ENCODE results near the gene S100A4. TPM values are rescaled to one million over a fixed set of nuclear protein-coding genes. Genes with fewer than 3 reads are reported as not detected.
"Not testable (repeated sequence)": the region's sequence is repeated elsewhere in the genome, so short reads cannot be mapped to it uniquely, and the experiment has no call there.

Gene S100A4
- total and polyA plus RNA-seq, 2 experiments from 2014 or later: 14.2 to 36.0 TPM

GRCh38 chr1:153577138-153577537 is 31.5 kb upstream of the S100A4 start (continued):
- TF ChIP-seq ETS1 (IDR thresholded peaks at IDR 0.05) (no peak), CTCF (conservative IDR thresholded peaks at IDR 0.05; ENCODE audit: low read depth in 2 of 2) (no peak), JUNB (IDR thresholded peaks at IDR 0.05; ENCODE audit: unreplicated experiment) (no peak), CREB1 (CRISPR knock-in tag; IDR thresholded peaks at IDR 0.05; ENCODE audit: low read depth) (no peak), REST (IDR thresholded peaks at IDR 0.05; ENCODE audit: unreplicated experiment) (no peak), ZNF114 (CRISPR knock-in tag; IDR thresholded peaks at IDR 0.05) (no peak), NANOG (IDR thresholded peaks at IDR 0.05; ENCODE audit: borderline replicate concordance) (no peak), EZH2phosphoT487 (IDR thresholded peaks at IDR 0.05; ENCODE audit: unreplicated experiment) (no peak), EZH2 (IDR thresholded peaks at IDR 0.05; ENCODE audit: low read depth, unreplicated experiment) (no peak), STAT1 (IDR thresholded peaks at IDR 0.05; ENCODE audit: unreplicated experiment) (no peak), ZNF331 (CRISPR knock-in tag; IDR thresholded peaks at IDR 0.05; ENCODE audit: low read depth) (no peak)

DNA sequence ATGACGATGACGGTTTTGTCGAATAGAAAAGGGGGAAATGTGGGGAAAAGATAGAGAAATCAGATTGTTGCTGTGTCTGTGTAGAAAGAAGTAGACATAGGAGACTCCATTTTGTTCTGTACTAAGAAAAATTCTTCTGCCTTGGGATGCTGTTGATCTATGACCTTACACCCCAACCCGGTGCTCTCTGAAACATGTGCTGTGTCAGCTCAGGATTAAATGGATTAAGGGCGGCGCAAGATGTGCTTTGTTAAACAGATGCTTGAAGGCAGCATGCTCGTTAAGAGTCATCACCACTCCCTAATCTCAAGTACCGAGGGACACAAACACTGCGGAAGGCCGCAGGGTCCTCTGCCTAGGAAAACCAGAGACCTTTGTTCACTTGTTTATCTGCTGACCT is 29.9 kb upstream of the S100A4 start:
- not testable (repeated sequence) for H3K9me2 ChIP-seq (ENCODE audit: insufficient read depth); H3K36me3 ChIP-seq (ENCODE audit: insufficient read depth); H3K4me2 ChIP-seq; H3F3A ChIP-seq (replicated peaks; ENCODE audit: low read depth); H3K27me3 Mint-ChIP-seq (ENCODE audit: insufficient read depth, low read depth, poor library complexity); H3K4me3 Mint-ChIP-seq; ATAC-seq; H4K20me1 ChIP-seq (replicated peaks; ENCODE audit: insufficient read depth); H3K4me1 ChIP-seq (ENCODE audit: insufficient read depth); H3K36me3 Mint-ChIP-seq (ENCODE audit: low read depth); H3K27ac Mint-ChIP-seq; H3K4me3 ChIP-seq; H3K27me3 ChIP-seq (ENCODE audit: insufficient read depth); DNase-seq (ENCODE audit: low spot score); H3K27ac ChIP-seq (ENCODE audit: low read depth); H3K79me2 ChIP-seq (replicated peaks; ENCODE audit: insufficient read depth); H2AFZ ChIP-seq
- H3K4me1 Mint-ChIP-seq: peaks cover 13% of the 10 kb centered on the region
- H3K9me3 Mint-ChIP-seq: peaks cover 23% of the 10 kb centered on the region; the same call in 2 of the 3 replicates

- not testable (repeated sequence) for H3K27me3 ChIP-seq (ENCODE audit: insufficient read depth); H3K36me3 Mint-ChIP-seq (ENCODE audit: low read depth); H3K4me1 ChIP-seq (ENCODE audit: insufficient read depth); H3K36me3 ChIP-seq (ENCODE audit: insufficient read depth); H3K9me2 ChIP-seq (ENCODE audit: insufficient read depth); H3K4me3 Mint-ChIP-seq; H4K20me1 ChIP-seq (replicated peaks; ENCODE audit: insufficient read depth); H3K27ac ChIP-seq (ENCODE audit: low read depth); H3K4me2 ChIP-seq; H3F3A ChIP-seq (replicated peaks; ENCODE audit: low read depth); ATAC-seq; H3K79me2 ChIP-seq (replicated peaks; ENCODE audit: insufficient read depth); DNase-seq (ENCODE audit: low spot score); H3K27me3 Mint-ChIP-seq (ENCODE audit: insufficient read depth, low read depth, poor library complexity); H3K4me3 ChIP-seq; H2AFZ ChIP-seq; H3K27ac Mint-ChIP-seq
- Mint-ChIP-seq H3K4me1 (peaks cover 13% of the 10 kb centered on the region), H3K9me3 (peaks cover 23% of the 10 kb centered on the region; the same call in 2 of the 3 replicates)
These were observed 29.5 kb upstream of the S100A4 start for GRCh38 chr1:153575081-153575491.

Data from GM23338 (cell line).